Smooth muscle cell (in vitro differentiated cells): Measurements from ENCODE around the gene CCDC148. TPM values are rescaled to one million over a fixed set of nuclear protein-coding genes. Genes with fewer than 3 reads are reported as not detected.
"Not testable (repeated sequence)": the region's sequence is repeated elsewhere in the genome, so short reads cannot be mapped to it uniquely, and the experiment has no call there.

Source experiments
- DNase-seq: peaks from one replicate; lab custom pipeline; 2025; ENCODE audit not compliant: unreplicated experiment; lab: John Stamatoyannopoulos, UW
- H2AFZ ChIP-seq: fragments of 200-600 bp; sonication (generic); 2 replicates; pipeline ENCODE4 v1.6.0; 2016; ENCODE audit warnings: antibody characterized with exemption, low read depth, mild to moderate bottlenecking
- H3F3A ChIP-seq: fragments of 200-600 bp; sonication (generic); 2 replicates; pipeline ENCODE4 v1.6.0; 2017; ENCODE audit warnings: antibody characterized with exemption, low read depth
- H3K27ac ChIP-seq: fragments of 200-600 bp; sonication (generic); 2 replicates; pipeline ENCODE4 v1.5.1; 2016; ENCODE audit warnings: low read depth, mild to moderate bottlenecking
- H3K27me3 ChIP-seq: fragments of 200-600 bp; sonication (generic); 2 replicates; pipeline ENCODE4 v1.6.1; 2016; ENCODE audit warnings: low read depth, mild to moderate bottlenecking
- H3K36me3 ChIP-seq: fragments of 200-600 bp; sonication (generic); 2 replicates; pipeline ENCODE4 v1.5.1; 2016; ENCODE audit warnings: low read depth
- H3K4me1 ChIP-seq: fragments of 200-600 bp; sonication (generic); 2 replicates; pipeline ENCODE4 v1.5.1; 2016; ENCODE audit warnings: low read depth
- H3K4me2 ChIP-seq: fragments of 200-600 bp; sonication (generic); 2 replicates; pipeline ENCODE4 v1.6.0; 2016; ENCODE audit warnings: mild to moderate bottlenecking
- H3K4me3 ChIP-seq: fragments of 200-600 bp; sonication (generic); 2 replicates; pipeline ENCODE4 v1.5.1; 2016; ENCODE audit warnings: mild to moderate bottlenecking
- H3K79me2 ChIP-seq: fragments of 200-600 bp; sonication (generic); 2 replicates; pipeline ENCODE4 v1.6.0; 2016; ENCODE audit warnings: low read depth, mild to moderate bottlenecking
- H3K9ac ChIP-seq: fragments of 200-600 bp; sonication (generic); 2 replicates; pipeline ENCODE4 v1.6.0; 2016; ENCODE audit warnings: low read depth
- H3K9me3 ChIP-seq: fragments of 200-600 bp; sonication (generic); replicated peaks from 2 replicates; pipeline ENCODE4 v1.5.1; 2016; ENCODE audit warnings: low read depth
- H4K20me1 ChIP-seq: fragments of 200-600 bp; sonication (generic); 2 replicates; pipeline ENCODE4 v1.6.0; 2016; ENCODE audit warnings: low read depth
- WGBS: methylation state at CpG from one replicate; pipeline ENCODE4 v1.1.7; 2016; ENCODE audit warnings: low lambda C conversion rate; 5-methylcytosine and 5-hydroxymethylcytosine counted together
- polyA plus RNA-seq: library from polyadenylated mRNA; unstranded; fragments of >200 nt; fragmentation: Nextera tagmentation; extraction: Ambion mirVana; gene quantifications from 2 replicates; pipeline ENCODE4 v1.2.1, GENCODE V29; 2016
- total RNA-seq: library from RNA; depleted of rRNA; stranded (reverse); fragments of >200 nt; gene quantifications from 2 replicates; pipeline ENCODE4 v1.2.3, GENCODE V29; 2014
- TF ChIP-seq, protein P1 (sequence below): fragments of 200-600 bp; sonication (generic); IDR thresholded peaks from 2 replicates; pipeline ENCODE4 v1.5.1; 2017; ENCODE audit warnings: borderline replicate concordance, mild to moderate bottlenecking, antibody characterized with exemption; ENCODE audit not compliant: insufficient read depth, poor library complexity, severe bottlenecking

Gene CCDC148
- total and polyA plus RNA-seq, 2 experiments from 2014 or later = 0.09 TPM; not detected in 1

DNA sequence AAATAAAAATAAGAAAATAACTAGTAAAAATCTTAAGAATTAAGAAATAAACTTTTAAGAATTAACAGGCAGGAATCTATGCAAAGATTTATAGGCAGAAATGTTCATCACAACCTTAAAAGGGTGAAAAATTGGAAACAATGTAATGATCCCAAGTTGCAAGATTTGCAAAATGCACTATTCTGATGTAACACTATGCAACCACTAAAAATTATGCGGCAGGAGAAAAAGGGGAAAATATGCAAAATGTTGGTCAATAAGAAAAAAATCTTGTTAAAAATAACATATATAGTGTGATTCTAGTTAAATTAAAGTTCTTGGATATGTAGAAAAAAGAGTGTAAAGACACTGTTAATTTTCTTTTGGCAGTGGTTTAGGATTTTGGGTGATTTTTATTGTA is 222.1 kb downstream of the CCDC148 start:
- WGBS = 83% methylated on average over 1 of the region's 1 CpG
- H3K4me2 ChIP-seq = no peak overlapping the region

DNA sequence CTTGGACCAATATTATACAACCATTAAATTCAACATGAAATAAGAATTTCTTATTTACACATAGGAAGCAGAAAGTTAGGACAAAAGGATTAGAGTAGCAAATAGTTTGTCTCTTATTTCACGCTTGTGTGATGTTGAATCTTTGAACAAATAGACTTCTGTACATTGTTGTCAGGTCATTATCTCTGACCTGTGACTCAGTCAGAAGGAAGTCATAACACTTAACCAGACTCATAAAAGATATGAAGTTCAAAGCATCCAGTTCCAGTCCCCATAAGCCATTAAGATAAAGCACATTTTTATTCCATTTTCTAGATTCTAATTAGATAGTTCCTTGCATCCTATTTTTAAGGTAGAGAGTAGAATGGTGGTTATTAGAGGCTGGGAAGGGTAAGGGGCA is 224.1 kb downstream of the CCDC148 start:
- no peak for DNase-seq
- H3K27me3 ChIP-seq = no peaks in the 10 kb centered on the region

More for the DNA sequence above, 222.1 kb downstream of the CCDC148 start:
- DNase-seq = no peak
- Histone ChIP-seq H3F3A (no peaks in the 10 kb centered on the region), H3K9me3 (no peaks in the 10 kb centered on the region), H4K20me1 (no peaks in the 10 kb centered on the region), H3K9ac (no peak overlapping the region), H3K4me1 (no peaks in the 10 kb centered on the region), H3K27ac (no peak overlapping the region), H3K27me3 (no peaks in the 10 kb centered on the region), H3K36me3 (no peaks in the 10 kb centered on the region), H3K79me2 (no peaks in the 10 kb centered on the region), H3K4me3 (no peak overlapping the region), H2AFZ (no peak overlapping the region)
- TF ChIP-seq, protein P1, sequence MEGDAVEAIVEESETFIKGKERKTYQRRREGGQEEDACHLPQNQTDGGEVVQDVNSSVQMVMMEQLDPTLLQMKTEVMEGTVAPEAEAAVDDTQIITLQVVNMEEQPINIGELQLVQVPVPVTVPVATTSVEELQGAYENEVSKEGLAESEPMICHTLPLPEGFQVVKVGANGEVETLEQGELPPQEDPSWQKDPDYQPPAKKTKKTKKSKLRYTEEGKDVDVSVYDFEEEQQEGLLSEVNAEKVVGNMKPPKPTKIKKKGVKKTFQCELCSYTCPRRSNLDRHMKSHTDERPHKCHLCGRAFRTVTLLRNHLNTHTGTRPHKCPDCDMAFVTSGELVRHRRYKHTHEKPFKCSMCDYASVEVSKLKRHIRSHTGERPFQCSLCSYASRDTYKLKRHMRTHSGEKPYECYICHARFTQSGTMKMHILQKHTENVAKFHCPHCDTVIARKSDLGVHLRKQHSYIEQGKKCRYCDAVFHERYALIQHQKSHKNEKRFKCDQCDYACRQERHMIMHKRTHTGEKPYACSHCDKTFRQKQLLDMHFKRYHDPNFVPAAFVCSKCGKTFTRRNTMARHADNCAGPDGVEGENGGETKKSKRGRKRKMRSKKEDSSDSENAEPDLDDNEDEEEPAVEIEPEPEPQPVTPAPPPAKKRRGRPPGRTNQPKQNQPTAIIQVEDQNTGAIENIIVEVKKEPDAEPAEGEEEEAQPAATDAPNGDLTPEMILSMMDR = no peak

DNA sequence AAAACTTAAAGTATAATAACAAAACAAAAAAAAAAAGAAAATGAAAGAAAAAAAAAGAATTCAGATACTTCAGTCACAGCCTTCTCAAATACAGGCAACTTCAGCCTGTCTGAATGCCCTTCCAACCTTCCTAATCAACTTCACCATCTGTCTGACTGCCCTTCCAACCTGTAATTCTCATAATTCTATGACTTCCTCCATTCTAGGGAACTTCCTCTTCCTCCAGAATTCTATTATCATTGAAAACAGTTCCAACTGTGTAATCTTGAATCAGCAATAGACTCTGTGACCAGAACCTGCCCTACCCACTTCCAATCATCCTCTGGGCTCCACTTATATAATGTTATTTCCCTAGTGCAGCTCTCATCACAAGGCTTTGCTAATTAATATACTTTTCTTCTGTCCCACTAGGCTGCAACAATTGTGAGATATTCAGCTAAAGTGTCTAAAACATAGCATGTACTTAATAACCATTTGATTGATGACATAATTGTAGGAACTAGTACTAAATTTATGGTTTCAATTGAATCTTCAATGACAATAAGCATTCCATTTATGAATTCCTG is 227.5 kb downstream of the CCDC148 start:
- no peaks in the 10 kb centered on the region for H3K9me3 ChIP-seq
- no peaks in the 10 kb centered on the region for H3K27me3 ChIP-seq
- no peaks in the 10 kb centered on the region for H3K4me1 ChIP-seq
- H3K4me2 ChIP-seq = no peak overlapping the region
- H3K36me3 ChIP-seq = no peaks in the 10 kb centered on the region
- H2AFZ ChIP-seq = no peak overlapping the region
- TF ChIP-seq, protein P1 = no peak
- H3K4me3 ChIP-seq = no peak overlapping the region
- no peak overlapping the region for H3K9ac ChIP-seq
- H3F3A ChIP-seq = no peaks in the 10 kb centered on the region
- DNase-seq = no peak
- no peaks in the 10 kb centered on the region for H4K20me1 ChIP-seq
- H3K79me2 ChIP-seq = no peaks in the 10 kb centered on the region
- H3K27ac ChIP-seq = no peak overlapping the region

More for the DNA sequence above, 224.1 kb downstream of the CCDC148 start:
- 7% methylated on average over 1 of the region's 1 CpG for WGBS
- no peaks in the 10 kb centered on the region for H3K4me1 ChIP-seq
- no peaks in the 10 kb centered on the region for H4K20me1 ChIP-seq
- H3K36me3 ChIP-seq = no peaks in the 10 kb centered on the region
- no peak overlapping the region for H3K9ac ChIP-seq
- TF ChIP-seq, protein P1 = no peak
- H3K4me2 ChIP-seq = peak overlapping the region; percentile 4
- H2AFZ ChIP-seq = no peak overlapping the region
- no peaks in the 10 kb centered on the region for H3K79me2 ChIP-seq
- H3K4me3 ChIP-seq = no peak overlapping the region
- no peaks in the 10 kb centered on the region for H3F3A ChIP-seq
- no peaks in the 10 kb centered on the region for H3K9me3 ChIP-seq
- no peak overlapping the region for H3K27ac ChIP-seq

DNA sequence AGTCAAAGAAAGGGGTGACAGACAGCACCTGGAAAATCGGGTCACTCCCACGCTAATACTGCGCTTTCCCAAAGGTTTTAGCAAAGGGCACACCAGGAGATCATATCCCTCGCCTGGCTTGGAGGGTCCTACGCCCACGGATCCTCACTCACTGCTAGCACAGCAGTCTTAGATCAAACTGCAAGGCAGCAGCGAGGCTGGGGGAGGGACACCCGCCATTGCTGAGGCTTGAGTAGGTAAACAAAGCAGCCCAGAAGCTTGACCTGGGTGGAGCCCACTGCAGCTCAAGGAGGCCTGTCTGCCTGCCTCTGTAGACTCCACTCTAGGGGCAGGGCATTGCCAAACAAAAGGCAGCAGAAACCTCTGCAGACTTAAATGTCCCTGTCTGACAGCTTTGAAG is 233.5 kb downstream of the CCDC148 start:
- not testable (repeated sequence) for H2AFZ ChIP-seq, H3K36me3 ChIP-seq, H3K4me1 ChIP-seq, H3K4me3 ChIP-seq, DNase-seq, H3K79me2 ChIP-seq, H3K27ac ChIP-seq, H3K4me2 ChIP-seq, H4K20me1 ChIP-seq, H3K9ac ChIP-seq, H3F3A ChIP-seq, H3K9me3 ChIP-seq, H3K27me3 ChIP-seq
- WGBS = 91% methylated on average over 8 of the region's 8 CpGs
